Omental fat pad (tissue), 4 donors: ENCODE measurements around the gene LRP1. TPM values are rescaled to one million over a fixed set of nuclear protein-coding genes. Genes with fewer than 3 reads are reported as not detected.
A peak's percentile ranks its signal among the peaks of the same experiment; 100 is the strongest.

ENCODE experiments used
- ATAC-seq: fragments of 150-250 bp; one replicate; pipeline ENCODE4 v1.9.1; 2016; ENCODE audit warnings: mild to moderate bottlenecking, moderate library complexity; ENCODE audit not compliant: low FRiP score
- DNase-seq: peaks from one replicate; pipeline ENCODE4 v3.0.0-alpha.2; 2019; ENCODE audit warnings: low spot score
- CTCF ChIP-seq, 3 donors: fragments of 450-650 bp; IDR thresholded peaks; one replicate each; pipeline ENCODE4 v1.5.1; 2016 to 2017; ENCODE audit warnings: antibody characterized with exemption in 3 of 3, mild to moderate bottlenecking in 3 of 3, moderate library complexity in 2 of 3
- total RNA-seq, 4 donors: library from RNA; depleted of rRNA; stranded (reverse); fragments of >200 nt; gene quantifications; one replicate each; pipeline ENCODE4 v1.1.0, GENCODE V29; 2016

The LRP1 gene
- total RNA-seq, 4 donors from 2014 or later = 312 to 592 (median 571) TPM

- no peak for DNase-seq
- no peak for TF ChIP-seq CTCF (IDR thresholded peaks at IDR 0.05)
- ATAC-seq = no peak
These were observed 83.8 kb downstream of the LRP1 start for GRCh38 chr12:57211791-57212700.

GRCh38 chr12:57212701-57213057 is 84.4 kb downstream of the LRP1 start:
- DNase-seq = no peak
- ATAC-seq = no peak
- TF ChIP-seq CTCF (IDR thresholded peaks at IDR 0.05) = no peak

GRCh38 chr12:57213058-57213715 is 84.9 kb downstream of the LRP1 start:
- ATAC-seq = peak; percentile 70
- DNase-seq = peak; percentile 73
- TF ChIP-seq CTCF (IDR thresholded peaks at IDR 0.05) = peak in 1 of 3 donors; percentile 80

- DNase-seq (no peak), ATAC-seq (no peak)
- TF ChIP-seq CTCF (IDR thresholded peaks at IDR 0.05) = no peak
These were observed 85.6 kb downstream of the LRP1 start for GRCh38 chr12:57213763-57214397.

GRCh38 chr12:57214398-57214781 is 86.1 kb downstream of the LRP1 start:
- DNase-seq (no peak), ATAC-seq (no peak)
- no peak for TF ChIP-seq CTCF (IDR thresholded peaks at IDR 0.05)

GRCh38 chr12:57215065-57215464 is 86.8 kb downstream of the LRP1 start:
- ATAC-seq (no peak), DNase-seq (no peak)
- no peak for TF ChIP-seq CTCF (IDR thresholded peaks at IDR 0.05)
